GM12891 (cell line): ENCODE data around the gene TXNL4A.

ENCODE experiments used
- DNase-seq: peaks from one replicate; pipeline ENCODE4 v3.0.0; 2011; ENCODE audit warnings: low spot score; ENCODE audit not compliant: insufficient read length
- FAIRE-seq: peaks from 2 replicates; lab custom pipeline; 2011; peaks lifted over from hg19 to GRCh38; lab: Jason Lieb, UNC
- PAX5 ChIP-seq: IDR thresholded peaks from 2 replicates; pipeline ENCODE4 v1.6.1; 2011; ENCODE audit warnings: low read length, moderate library complexity, mild to moderate bottlenecking; ENCODE audit not compliant: insufficient read depth, severe bottlenecking
- POLR2A ChIP-seq: IDR thresholded peaks from 2 replicates; pipeline ENCODE4 v1.6.1; 2011; ENCODE audit warnings: low read depth, low read length, control low read depth
- POLR2AphosphoS5 ChIP-seq: IDR thresholded peaks from 2 replicates; pipeline ENCODE4 v1.6.1; 2011; ENCODE audit warnings: low read depth, low read length, control low read depth
- POU2F2 ChIP-seq: IDR thresholded peaks from 2 replicates; pipeline ENCODE4 v1.6.1; 2011; ENCODE audit warnings: low read depth, mild to moderate bottlenecking, control low read depth, low read length, moderate library complexity
- SPI1 ChIP-seq: IDR thresholded peaks from 2 replicates; pipeline ENCODE4 v1.6.1; 2011; ENCODE audit warnings: low read depth, low read length, control low read depth
- TAF1 ChIP-seq: IDR thresholded peaks from 2 replicates; pipeline ENCODE4 v1.6.1; 2011; ENCODE audit warnings: low read depth, low read length, control low read depth

TXNL4A gene

DNA sequence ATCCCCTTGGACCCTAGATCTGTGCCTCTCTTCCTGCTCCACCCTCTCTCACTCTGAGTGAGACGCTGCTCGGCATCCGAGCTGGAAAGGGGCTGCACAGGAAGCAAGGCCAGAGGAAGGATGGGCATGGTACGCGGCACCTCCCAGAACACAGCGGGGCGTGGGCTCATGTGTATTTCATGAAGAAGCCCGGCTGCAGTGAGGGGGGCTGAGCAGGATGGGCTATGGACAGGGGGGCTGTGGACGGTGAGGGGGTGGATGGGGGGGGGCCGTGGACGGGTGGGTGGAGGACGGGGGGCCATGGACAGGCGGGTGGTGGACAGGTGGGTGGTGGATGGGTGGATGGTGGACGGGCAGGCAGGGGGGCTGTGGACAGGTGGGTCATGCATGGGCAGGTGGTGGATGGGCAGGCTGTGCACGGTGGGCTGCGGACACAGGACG is 65.4 kb downstream of the TXNL4A start:
- no peak for TF ChIP-seq TAF1
- TF ChIP-seq POLR2AphosphoS5: no peak
- TF ChIP-seq PAX5: no peak
- TF ChIP-seq POLR2A: no peak
- no peak for TF ChIP-seq POU2F2
- no peak for TF ChIP-seq SPI1
- DNase-seq: no peak
- no peak for FAIRE-seq

DNA sequence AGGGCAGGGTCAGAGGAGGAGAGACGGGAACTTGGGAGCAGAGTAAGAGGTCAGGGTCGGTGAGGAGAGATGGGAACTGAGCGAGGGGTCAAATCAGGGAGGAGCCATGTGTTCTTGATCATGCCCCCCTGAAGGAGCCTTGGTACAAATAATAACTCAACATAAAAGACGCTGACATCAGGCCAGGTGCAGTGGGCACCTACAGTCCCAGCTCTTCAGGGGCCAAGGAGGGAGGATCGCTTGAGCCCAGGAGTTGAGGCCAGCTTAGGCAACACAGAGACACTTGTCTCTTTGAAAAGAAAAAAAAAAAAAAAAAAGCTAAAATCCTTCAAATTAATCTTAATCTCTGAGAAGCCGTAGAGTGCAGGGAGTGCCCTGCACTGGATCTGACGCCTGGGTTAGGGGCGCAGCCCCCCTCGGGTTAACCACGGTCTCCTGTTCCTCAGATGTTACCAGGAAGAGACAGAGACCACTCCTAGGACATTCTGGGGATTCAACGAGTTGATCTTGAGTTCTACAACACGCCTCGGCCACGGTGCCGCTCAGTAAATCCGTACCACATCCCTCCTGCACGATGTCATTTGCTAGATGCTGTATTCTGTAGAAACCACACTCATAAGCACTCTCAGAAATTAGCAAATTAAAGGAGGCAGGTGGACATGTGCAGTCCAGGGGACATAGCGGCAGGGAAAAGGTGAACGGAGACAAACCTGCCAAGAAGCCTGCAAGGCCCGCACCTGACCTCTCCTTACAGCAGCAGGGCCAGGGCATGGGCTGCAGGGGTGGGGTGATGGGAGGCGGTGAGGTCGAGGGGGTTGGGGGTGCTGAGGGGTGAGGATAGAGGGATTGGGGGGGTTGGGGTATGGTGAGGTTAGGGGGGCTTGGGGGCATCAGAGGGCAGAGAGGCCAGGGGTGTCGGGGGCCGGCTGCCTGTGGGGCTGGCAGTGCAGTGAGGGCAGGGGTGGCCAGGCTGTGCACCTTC is 66.1 kb downstream of the TXNL4A start:
- FAIRE-seq (no peak), DNase-seq (no peak)
- TF ChIP-seq SPI1 (no peak), PAX5 (no peak), POU2F2 (no peak), TAF1 (no peak), POLR2AphosphoS5 (no peak), POLR2A (no peak)
